Ishikawa (cell line): Measurements from ENCODE around the gene POLR3G.

Experiments used
- CEBPB ChIP-seq: IDR thresholded peaks from 2 replicates; pipeline ENCODE4 v1.6.1; 2012
- CREB1 ChIP-seq: IDR thresholded peaks from 2 replicates; pipeline ENCODE4 v1.6.1; 2012; ENCODE audit warnings: low read depth
- EGR1 ChIP-seq: IDR thresholded peaks from 2 replicates; pipeline ENCODE4 v1.6.1; 2012
- EP300 ChIP-seq: IDR thresholded peaks from 2 replicates; pipeline ENCODE4 v1.6.1; 2012; ENCODE audit warnings: borderline replicate concordance
- FOXM1 ChIP-seq: IDR thresholded peaks from 2 replicates; pipeline ENCODE4 v1.6.1; 2012; ENCODE audit warnings: low read depth, borderline replicate concordance
- NFIC ChIP-seq: IDR thresholded peaks from 2 replicates; pipeline ENCODE4 v1.6.1; 2012
- RAD21 ChIP-seq: IDR thresholded peaks from 2 replicates; pipeline ENCODE4 v1.6.1; 2012; ENCODE audit warnings: low read depth
- REST ChIP-seq: IDR thresholded peaks from 2 replicates; pipeline ENCODE4 v1.6.1; 2012; ENCODE audit warnings: low read depth, mild to moderate bottlenecking
- TAF1 ChIP-seq: IDR thresholded peaks from 2 replicates; pipeline ENCODE4 v1.6.1; 2012; ENCODE audit warnings: low read depth, mild to moderate bottlenecking
- TCF12 ChIP-seq: IDR thresholded peaks from 2 replicates; pipeline ENCODE4 v1.6.1; 2012; ENCODE audit warnings: low read depth
- TEAD4 ChIP-seq: IDR thresholded peaks from 2 replicates; pipeline ENCODE4 v1.6.1; 2012
- YY1 ChIP-seq: IDR thresholded peaks from 2 replicates; pipeline ENCODE4 v1.6.1; 2012; ENCODE audit warnings: low read depth
- ZBTB7A ChIP-seq: IDR thresholded peaks from 2 replicates; pipeline ENCODE4 v1.6.1; 2012; ENCODE audit warnings: low read depth
- TF ChIP-seq, protein P1 (sequence below): IDR thresholded peaks from 2 replicates; pipeline ENCODE4 v1.6.1; 2012

- no peak for TF ChIP-seq EGR1
- TF ChIP-seq RAD21, result no peak
- TF ChIP-seq REST, result no peak
- no peak for TF ChIP-seq CEBPB
- TF ChIP-seq EP300, result no peak
- TF ChIP-seq YY1, result no peak
- TF ChIP-seq, protein P1, sequence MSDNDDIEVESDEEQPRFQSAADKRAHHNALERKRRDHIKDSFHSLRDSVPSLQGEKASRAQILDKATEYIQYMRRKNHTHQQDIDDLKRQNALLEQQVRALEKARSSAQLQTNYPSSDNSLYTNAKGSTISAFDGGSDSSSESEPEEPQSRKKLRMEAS, result no peak
- TF ChIP-seq TAF1, result no peak
- TF ChIP-seq NFIC, result no peak
- TF ChIP-seq FOXM1, result no peak
- TF ChIP-seq TCF12, result no peak
- TF ChIP-seq ZBTB7A, result no peak
- TF ChIP-seq CREB1, result no peak
- TF ChIP-seq TEAD4, result no peak
These were observed 68.3 kb downstream of the POLR3G start for GRCh38 chr5:90542827-90543519.
